ENCODE measurements around the gene TMEM260.
"Not testable (repeated sequence)": the region's sequence is repeated elsewhere in the genome, so short reads cannot be mapped to it uniquely, and the experiment has no call there.

TMEM260 gene

GRCh38 chr14:56686416-56686815, 106.8 kb downstream of the TMEM260 start:
- DNase-seq, result no peak

GRCh38 chr14:56687123-56687522, 107.5 kb downstream of the TMEM260 start:
- no peak for DNase-seq

DNA sequence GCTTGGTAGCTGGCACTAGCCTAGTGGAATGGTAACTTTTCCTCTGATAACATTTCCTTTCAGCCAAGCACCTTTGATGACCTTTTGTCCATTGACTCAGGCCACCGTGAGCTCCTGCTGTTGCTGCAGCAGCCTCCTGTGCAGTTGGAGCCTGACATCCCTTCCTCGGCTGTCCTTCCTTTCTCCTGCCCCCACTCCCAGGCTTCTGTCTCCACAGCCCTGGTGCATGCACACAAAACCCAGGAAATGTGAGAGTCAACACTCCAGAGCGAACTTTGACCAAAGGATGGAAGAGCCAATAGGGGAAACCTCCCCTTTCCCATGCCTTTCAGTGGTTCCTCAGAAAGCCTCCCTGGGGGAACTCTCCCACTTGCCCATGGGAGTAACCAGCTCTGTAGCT, 115.0 kb downstream of the TMEM260 start:
- no peak for DNase-seq

DNA sequence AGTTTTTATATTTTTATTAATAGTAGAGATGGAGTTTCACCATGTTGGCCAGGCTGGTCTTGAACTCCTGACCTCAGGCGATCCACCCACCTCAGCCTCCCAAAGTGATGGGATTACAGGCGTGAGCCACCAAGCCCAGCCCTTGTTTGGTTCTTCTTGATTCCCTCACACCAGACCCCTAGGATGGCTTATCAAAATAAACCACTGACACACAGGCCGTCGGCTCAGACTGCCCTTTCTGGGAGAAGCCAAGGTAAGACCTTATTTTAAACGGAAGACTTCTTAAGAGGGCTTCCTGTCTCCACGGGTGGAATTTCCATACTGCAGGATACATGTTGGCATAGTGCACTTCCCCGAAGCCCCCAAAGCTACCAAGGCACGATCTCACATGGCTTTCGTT, 115.6 kb downstream of the TMEM260 start:
- DNase-seq, result not testable (repeated sequence)
